Measurements from ENCODE around the gene BTN1A1.

Gene BTN1A1

DNA sequence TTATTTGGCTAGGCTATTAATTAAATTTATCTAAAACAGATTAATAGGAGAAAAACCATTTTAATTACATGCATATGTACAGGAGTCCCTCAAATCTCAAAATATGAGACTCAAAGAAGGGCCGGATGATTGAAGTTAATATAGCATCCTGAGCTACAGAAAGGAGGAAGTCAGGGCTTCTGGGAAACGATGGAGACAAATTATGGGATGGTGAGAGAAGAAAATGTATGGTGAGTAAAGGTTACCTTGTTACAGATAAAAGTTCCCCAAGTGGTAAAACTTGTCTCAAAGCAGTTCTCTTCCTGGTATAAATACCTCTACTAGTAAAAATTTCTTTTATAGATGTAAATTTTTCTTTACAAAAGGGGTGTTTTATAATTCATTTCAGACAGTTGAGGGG, 15.9 kb upstream of the BTN1A1 start:
- Mint-ChIP-seq H3K27me3 (peaks cover 6% of the 10 kb centered on the region), H3K36me3 (peaks cover 9% of the 10 kb centered on the region), H3K4me1 (peaks cover 6% of the 10 kb centered on the region), H3K4me3 (no peak overlapping the region), H3K27ac (no peak overlapping the region), H3K9me3 (peaks cover 11% of the 10 kb centered on the region)
- DNase-seq = no peak
- CTCF ChIA-PET = no interaction called here

DNA sequence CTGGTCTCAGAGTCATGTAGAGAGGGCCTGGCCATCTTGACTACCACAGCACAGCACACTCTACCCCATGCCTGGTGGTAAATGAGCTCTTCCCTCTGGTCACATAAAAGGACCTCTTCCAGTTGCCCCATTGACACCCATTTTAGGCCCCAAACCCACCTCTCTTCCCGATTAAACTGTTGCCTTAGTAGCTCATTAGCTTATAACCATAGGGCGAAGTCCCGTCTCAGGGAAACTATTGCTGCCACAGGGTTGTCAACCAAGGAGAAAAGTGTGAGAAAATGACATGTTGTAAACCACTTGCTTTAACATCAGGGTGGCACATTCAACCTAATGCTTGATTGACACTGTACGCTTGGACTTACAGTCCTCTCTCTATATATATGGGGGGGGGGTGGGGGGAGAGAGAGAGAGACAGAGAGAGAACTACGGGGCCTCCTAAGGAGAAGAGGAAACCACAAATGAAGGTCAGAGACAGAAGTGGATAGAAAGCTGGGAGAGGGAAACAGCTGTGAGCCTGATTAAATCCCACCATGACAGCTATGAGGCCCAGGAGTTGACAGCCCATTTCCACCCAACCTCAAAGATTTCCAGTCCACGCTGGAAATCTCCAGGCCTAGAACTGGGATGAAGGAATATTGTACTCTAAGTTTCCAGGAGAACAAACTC, 14.9 kb upstream of the BTN1A1 start:
- Mint-ChIP-seq H3K9me3 (peaks cover 11% of the 10 kb centered on the region), H3K4me1 (peaks cover 6% of the 10 kb centered on the region), H3K27ac (no peak overlapping the region), H3K36me3 (peaks cover 9% of the 10 kb centered on the region), H3K4me3 (no peak overlapping the region), H3K27me3 (peaks cover 6% of the 10 kb centered on the region)
- DNase-seq = no peak
- CTCF ChIA-PET = no interaction called here

DNA sequence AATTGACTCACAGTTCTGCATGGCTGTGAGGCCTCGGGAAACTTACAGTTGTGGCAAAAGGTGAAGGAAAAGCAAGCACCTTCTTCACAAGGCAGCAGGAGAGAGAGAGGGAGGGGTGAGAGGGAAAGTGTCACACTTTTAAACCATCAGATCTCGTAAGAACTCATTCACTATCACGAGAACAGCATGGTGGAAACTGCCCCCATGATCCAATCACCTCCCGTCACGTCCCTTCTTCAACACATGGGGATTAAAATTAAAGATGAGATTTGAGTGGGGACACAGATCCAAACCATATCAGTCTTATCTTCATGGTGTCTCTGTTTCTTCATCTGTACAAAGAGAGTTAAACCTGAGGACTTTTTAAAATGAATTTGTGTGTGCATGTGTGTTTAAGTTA, 13.7 kb upstream of the BTN1A1 start:
- Mint-ChIP-seq H3K27me3 (peaks cover 6% of the 10 kb centered on the region), H3K9me3 (peaks cover 11% of the 10 kb centered on the region), H3K4me3 (no peak overlapping the region), H3K27ac (no peak overlapping the region), H3K4me1 (no peaks in the 10 kb centered on the region), H3K36me3 (peaks cover 4% of the 10 kb centered on the region)
- no peak for DNase-seq
- CTCF ChIA-PET = no interaction called here

DNA sequence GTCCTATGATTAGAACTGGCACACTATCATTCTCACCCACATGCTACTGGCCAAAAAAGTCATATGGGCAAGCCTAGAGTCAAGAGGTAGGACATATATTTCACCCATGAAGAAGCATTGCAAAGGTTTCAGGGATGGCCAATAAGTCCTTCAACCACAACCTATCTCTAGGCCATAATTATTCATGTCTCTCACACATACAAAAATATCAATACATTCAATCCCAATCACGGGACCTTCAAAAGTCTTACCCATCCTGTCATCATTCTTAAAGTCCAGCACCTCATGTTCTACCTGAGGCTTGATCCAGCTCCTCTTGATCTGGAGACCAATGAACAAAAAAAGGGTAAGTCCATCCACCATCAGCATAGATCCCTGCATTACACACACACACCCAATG, 12.6 kb upstream of the BTN1A1 start:
- Mint-ChIP-seq H3K27me3 (peaks cover 6% of the 10 kb centered on the region), H3K4me1 (no peaks in the 10 kb centered on the region), H3K4me3 (no peak overlapping the region), H3K9me3 (peaks cover 11% of the 10 kb centered on the region), H3K36me3 (peaks cover 4% of the 10 kb centered on the region), H3K27ac (no peak overlapping the region)
- DNase-seq = no peak
- CTCF ChIA-PET = no interaction called here

DNA sequence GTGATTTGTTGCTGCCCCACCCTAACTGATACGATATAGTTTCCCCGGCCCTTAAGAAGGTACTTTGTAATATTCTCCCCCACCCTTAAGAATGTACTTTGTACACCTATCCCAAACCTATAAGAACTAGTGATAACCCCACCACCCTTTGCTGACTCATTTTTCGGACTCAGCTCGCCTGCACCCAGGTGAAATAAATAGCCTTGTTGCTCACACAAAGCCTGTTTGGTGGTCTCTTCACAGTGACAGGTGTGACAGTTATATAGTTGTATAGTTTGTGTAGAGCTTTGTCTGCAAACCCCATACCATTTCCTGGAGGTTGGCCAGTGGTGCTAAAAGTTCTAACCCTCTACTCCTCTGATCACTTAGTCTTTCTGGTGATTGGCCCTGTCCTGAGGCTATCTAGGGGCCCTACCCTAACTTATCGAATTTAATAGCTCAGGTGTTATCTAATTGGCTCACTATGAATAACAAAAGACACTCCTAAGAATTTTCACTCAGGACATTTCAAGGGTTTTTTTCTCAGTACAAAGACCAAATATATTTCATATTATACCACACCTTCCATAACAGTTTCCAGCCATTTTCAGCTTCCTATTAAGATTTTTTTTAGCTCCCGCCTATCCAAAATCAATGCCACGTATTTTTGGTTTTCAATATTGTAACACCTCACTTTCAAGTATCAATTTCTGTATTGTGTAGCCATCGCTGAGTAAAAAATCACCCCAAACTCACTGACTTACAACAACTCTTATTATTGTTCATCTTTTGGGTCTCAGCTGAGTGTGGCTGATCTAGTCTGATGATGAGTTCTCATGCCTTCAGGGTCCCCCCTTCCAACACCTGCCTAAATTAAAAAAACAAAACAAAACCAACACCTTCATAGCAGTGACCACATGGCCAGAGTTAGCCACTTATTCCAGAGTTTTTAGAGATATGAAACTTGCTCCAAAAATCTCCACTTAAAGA, 9.8 kb upstream of the BTN1A1 start:
- peaks cover 4% of the 10 kb centered on the region for H3K36me3 Mint-ChIP-seq
- DNase-seq = no peak
- H3K4me1 Mint-ChIP-seq = peaks cover 22% of the 10 kb centered on the region
- no peak overlapping the region for H3K4me3 Mint-ChIP-seq
- H3K27me3 Mint-ChIP-seq = peaks cover 10% of the 10 kb centered on the region
- CTCF ChIA-PET = no interaction called here
- peaks cover 11% of the 10 kb centered on the region for H3K9me3 Mint-ChIP-seq
- no peak overlapping the region for H3K27ac Mint-ChIP-seq

DNA sequence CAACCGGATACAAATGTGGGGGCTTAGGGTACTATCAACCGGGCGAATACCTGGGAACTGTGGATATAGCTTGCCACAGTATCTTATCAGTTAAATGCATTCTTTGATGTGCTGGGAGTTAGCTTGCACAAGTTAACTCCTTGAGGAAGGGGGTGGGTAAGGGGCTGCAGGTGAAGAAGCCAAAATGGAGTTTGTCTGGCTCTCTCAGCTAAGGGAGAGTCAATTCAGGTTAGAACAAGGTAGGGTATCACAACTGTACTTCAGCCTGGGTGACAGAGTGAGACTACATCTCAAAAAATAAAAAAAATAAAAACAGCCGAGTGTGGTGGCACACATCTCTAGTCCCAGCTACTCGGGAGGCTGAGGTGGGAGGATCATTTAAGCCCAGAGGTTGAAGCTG, 8.5 kb upstream of the BTN1A1 start:
- CTCF ChIA-PET = interaction anchor here (0.7 to 1.1 kb wide), 3 partner anchors 15 to 17 kb away, joined by 3 read pairs; no protein-coding TSS in a partner anchor
- Mint-ChIP-seq H3K27ac (no peak overlapping the region), H3K4me1 (peaks cover 22% of the 10 kb centered on the region), H3K36me3 (peaks cover 4% of the 10 kb centered on the region), H3K9me3 (peaks cover 11% of the 10 kb centered on the region), H3K27me3 (peaks cover 14% of the 10 kb centered on the region), H3K4me3 (no peak overlapping the region)
- no peak for DNase-seq

DNA sequence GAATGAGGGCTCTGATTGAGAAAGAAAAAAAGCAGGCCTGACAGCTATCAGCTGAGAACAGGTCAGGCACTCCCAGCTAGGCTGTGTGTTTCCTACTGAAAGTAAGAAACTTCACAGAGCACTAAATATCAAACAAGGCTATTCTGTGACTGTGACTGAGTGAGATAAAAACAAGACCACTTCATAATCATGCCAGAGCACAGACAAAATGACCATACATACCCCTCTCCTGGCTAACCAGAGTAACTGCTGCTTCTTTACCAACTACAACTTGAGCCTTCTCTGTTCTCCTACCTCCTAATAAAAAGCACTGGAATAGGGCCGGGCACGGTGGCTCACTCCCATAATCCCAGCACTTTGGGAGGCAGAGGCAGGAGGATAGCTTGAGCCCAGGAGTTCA, 6.8 kb upstream of the BTN1A1 start:
- Mint-ChIP-seq H3K9me3 (peaks cover 2% of the 10 kb centered on the region), H3K4me1 (peaks cover 22% of the 10 kb centered on the region), H3K27ac (no peak overlapping the region), H3K27me3 (peaks cover 12% of the 10 kb centered on the region), H3K4me3 (no peak overlapping the region), H3K36me3 (no peaks in the 10 kb centered on the region)
- no peak for DNase-seq
- CTCF ChIA-PET = interaction anchor here (2.7 kb wide), 1 partner anchor 151 kb away, joined by 11 read pairs; no protein-coding TSS in a partner anchor

DNA sequence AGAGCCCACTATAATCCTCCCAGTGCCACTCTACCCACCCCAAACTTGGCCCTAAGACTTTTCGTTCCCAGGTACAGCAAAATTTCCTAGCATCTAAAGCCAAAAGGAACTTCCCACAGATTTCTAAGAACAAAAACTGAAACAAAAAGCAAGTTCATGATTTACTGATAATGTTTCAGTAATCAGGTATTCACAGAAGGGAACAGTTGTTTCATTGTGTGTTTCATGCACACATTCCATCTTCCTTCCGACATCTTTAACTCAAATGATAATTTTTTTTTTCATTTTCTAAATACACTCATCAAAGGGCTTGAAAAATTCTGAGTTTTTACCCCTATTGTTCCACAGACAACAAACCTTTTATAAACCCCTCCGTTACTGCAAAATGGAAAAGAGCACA, 6.0 kb upstream of the BTN1A1 start:
- Mint-ChIP-seq H3K36me3 (no peaks in the 10 kb centered on the region), H3K4me3 (no peak overlapping the region), H3K27ac (no peak overlapping the region), H3K27me3 (peaks cover 12% of the 10 kb centered on the region), H3K4me1 (peaks cover 22% of the 10 kb centered on the region), H3K9me3 (no peaks in the 10 kb centered on the region)
- DNase-seq = no peak
- CTCF ChIA-PET = interaction anchor here (2.7 kb wide), 1 partner anchor 152 kb away, joined by 11 read pairs; no protein-coding TSS in a partner anchor

DNA sequence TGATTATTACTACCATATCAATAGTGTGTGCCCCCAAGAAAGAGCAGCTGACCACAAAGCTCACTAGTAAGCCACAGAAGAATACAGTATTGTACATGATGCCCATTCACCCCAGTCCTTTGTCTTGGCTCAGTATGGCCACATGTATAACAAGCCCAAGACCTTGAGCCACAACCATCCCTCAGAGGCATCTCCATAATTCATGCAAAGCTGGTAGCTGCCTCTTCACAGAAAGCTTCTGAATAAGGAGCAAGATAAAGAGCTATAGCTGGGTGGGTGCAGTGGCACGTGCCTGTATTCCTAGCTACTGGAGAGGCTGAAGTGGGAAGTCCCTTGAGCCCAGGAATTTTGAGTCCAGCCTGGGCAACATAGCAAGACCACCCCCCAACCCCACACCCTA, 4.8 kb upstream of the BTN1A1 start:
- CTCF ChIA-PET = interaction anchor here (2.7 kb wide), 1 partner anchor 153 kb away, joined by 11 read pairs; no protein-coding TSS in a partner anchor
- Mint-ChIP-seq H3K27ac (no peak overlapping the region), H3K4me3 (no peak overlapping the region), H3K36me3 (no peaks in the 10 kb centered on the region), H3K4me1 (peaks cover 27% of the 10 kb centered on the region), H3K27me3 (peaks cover 17% of the 10 kb centered on the region), H3K9me3 (no peaks in the 10 kb centered on the region)
- DNase-seq = no peak

DNA sequence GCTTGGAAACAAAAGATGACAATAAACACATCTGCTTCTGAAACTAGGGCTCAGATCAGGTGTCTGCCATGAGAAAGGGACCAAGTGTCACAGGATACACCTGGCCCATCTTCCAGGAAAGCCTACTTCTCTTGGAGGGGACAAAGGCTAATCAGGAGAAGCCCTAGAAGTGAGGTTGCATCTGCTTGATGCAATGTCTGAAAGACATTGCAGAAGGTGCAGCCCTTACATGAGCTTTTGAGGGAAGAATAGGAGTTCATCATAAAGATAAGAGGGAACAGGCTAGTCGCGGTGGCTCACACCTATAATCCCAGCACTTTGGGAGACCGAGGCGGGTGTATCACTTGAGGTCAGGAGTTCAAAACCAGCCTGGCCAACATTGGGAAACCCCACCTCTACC, 2.5 kb upstream of the BTN1A1 start:
- no peak overlapping the region for H3K4me3 Mint-ChIP-seq
- H3K4me1 Mint-ChIP-seq = peaks cover 44% of the 10 kb centered on the region
- no peaks in the 10 kb centered on the region for H3K9me3 Mint-ChIP-seq
- no peak overlapping the region for H3K27ac Mint-ChIP-seq
- H3K27me3 Mint-ChIP-seq = peaks cover 39% of the 10 kb centered on the region
- CTCF ChIA-PET = no interaction called here
- H3K36me3 Mint-ChIP-seq = peaks cover 3% of the 10 kb centered on the region
- no peak for DNase-seq

DNA sequence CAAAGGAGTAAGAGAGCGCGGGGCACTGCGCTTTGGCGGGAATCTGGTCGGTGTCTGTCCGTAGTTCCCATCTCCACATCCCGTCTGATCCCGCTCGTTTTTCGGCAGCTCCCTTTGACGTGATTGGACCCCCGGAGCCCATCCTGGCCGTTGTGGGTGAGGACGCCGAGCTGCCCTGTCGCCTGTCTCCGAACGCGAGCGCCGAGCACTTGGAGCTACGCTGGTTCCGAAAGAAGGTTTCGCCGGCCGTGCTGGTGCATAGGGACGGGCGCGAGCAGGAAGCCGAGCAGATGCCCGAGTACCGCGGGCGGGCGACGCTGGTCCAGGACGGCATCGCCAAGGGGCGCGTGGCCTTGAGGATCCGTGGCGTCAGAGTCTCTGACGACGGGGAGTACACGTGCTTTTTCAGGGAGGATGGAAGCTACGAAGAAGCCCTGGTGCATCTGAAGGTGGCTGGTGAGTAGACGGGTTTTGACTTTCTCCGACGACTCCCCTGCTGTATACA, 1.4 kb downstream of the BTN1A1 start:
- CTCF ChIA-PET = no interaction called here
- peaks cover 62% of the 10 kb centered on the region for H3K27me3 Mint-ChIP-seq
- peak overlapping the region; percentile 54 for H3K4me3 Mint-ChIP-seq
- peak; percentile 58 for DNase-seq
- H3K36me3 Mint-ChIP-seq = peaks cover 3% of the 10 kb centered on the region
- H3K4me1 Mint-ChIP-seq = peaks cover 23% of the 10 kb centered on the region
- no peak overlapping the region for H3K27ac Mint-ChIP-seq
- no peaks in the 10 kb centered on the region for H3K9me3 Mint-ChIP-seq

DNA sequence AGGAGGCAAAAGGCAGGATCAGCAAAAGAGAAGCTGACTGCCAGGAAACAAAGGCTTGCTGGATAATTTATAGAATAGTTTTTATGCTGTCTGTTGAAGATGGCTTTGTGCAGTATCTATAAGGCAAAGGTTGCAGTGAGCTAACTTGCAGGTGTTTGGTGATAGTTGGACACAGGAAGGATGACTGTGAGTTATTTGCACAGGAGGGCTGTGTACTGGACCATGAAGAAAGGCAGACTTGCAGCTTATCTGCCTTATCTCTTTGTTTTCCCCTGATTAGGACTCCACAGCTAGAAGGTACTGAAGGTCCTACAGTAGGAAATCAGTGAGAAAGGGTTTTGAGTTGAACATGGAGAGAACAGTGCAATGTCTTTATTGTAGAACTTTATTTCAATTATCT, 2.1 kb downstream of the BTN1A1 start:
- H3K36me3 Mint-ChIP-seq = peaks cover 3% of the 10 kb centered on the region
- H3K4me3 Mint-ChIP-seq = peak overlapping the region; percentile 54
- DNase-seq = no peak
- H3K4me1 Mint-ChIP-seq = peaks cover 23% of the 10 kb centered on the region
- CTCF ChIA-PET = no interaction called here
- peaks cover 67% of the 10 kb centered on the region for H3K27me3 Mint-ChIP-seq
- H3K27ac Mint-ChIP-seq = no peak overlapping the region
- H3K9me3 Mint-ChIP-seq = no peaks in the 10 kb centered on the region

DNA sequence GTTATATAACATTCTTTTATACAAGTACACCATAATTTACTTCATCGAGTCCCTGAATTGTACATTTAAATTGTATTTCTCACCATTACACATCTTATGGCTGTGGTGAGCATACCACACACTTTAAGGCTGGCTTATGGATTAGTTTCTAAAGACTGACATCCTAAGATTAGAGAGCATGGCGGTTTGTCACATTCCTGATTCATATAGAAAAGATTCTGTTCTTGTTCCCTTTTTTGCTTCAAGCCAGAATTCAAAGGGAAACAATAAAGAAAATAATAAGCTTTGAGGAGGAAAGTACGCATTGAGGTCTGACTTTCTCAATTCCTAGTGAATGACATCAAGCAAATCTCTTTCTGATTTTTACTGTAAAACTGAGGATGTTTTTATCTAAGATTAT, 2.5 kb downstream of the BTN1A1 start:
- H3K27ac Mint-ChIP-seq = no peak overlapping the region
- no peaks in the 10 kb centered on the region for H3K9me3 Mint-ChIP-seq
- H3K36me3 Mint-ChIP-seq = peaks cover 3% of the 10 kb centered on the region
- no peak overlapping the region for H3K4me3 Mint-ChIP-seq
- DNase-seq = no peak
- H3K4me1 Mint-ChIP-seq = peaks cover 23% of the 10 kb centered on the region
- peaks cover 71% of the 10 kb centered on the region for H3K27me3 Mint-ChIP-seq
- CTCF ChIA-PET = no interaction called here

DNA sequence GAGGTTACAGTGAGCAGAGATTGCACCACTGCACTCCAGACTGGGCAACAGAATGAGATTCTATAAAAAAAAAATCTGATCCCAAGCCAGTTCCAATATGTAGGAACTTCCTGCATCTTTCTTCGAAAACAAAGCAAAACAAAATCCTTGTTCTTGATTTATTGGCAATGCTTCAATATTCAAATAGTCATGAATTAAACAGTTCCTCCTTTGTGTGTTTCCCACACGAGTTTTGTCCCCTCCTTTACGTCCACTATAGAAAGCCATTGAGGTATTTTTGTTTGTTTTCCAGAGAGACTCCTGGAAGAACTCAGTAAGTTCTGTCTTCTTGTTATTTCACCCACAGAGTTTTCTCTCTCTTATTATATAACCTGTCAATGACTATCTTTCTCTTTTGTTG, 7.6 kb downstream of the BTN1A1 start:
- DNase-seq = no peak
- no peak overlapping the region for H3K4me3 Mint-ChIP-seq
- H3K36me3 Mint-ChIP-seq = no peaks in the 10 kb centered on the region
- no peaks in the 10 kb centered on the region for H3K9me3 Mint-ChIP-seq
- no peaks in the 10 kb centered on the region for H3K4me1 Mint-ChIP-seq
- peaks cover 58% of the 10 kb centered on the region for H3K27me3 Mint-ChIP-seq
- CTCF ChIA-PET = no interaction called here
- H3K27ac Mint-ChIP-seq = no peak overlapping the region
